Fibroblast of skin of left quadriceps (primary cell): ENCODE measurements around the gene ZNF525.
"Not testable (repeated sequence)": the region's sequence is repeated elsewhere in the genome, so short reads cannot be mapped to it uniquely, and the experiment has no call there.

ENCODE experiments used
- DNase-seq, 2 experiments: peaks; one replicate each; pipeline ENCODE4 v3.0.0-alpha.2; 2013; ENCODE audit warnings: low read depth in 2 of 2

Gene ZNF525

GRCh38 chr19:53365134-53365898, at the start of gene ZNF525:
Gene ZNF525, plus strand, starts transcription at chr19:53365705. Its CDS starts 6,577 bp downstream, at chr19:53372282.
- DNase-seq = peak; percentile 44 to 49

DNA sequence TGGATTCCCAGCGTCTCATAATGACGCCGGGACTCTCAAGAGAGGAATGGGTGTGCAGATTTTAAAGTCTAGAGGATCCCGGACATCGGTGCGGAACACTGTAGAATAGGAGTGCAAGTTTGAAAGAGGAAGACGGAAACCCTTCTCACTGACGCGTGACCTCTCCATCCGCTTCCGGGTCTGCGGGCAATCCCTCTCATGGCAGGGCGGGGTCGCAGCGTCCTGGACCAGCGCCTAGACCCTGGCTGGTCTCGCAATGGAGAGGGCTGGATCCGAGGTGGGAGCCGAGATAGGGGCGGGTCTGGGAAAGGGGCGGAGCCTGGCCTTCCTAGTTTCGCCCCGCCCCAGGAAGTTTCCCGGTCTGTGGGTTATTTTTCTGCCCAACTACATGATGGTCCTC, 36.5 kb upstream of the ZNF525 start:
- no peak for DNase-seq

GRCh38 chr19:53332484-53332883, 33.0 kb upstream of the ZNF525 start:
- DNase-seq = no peak

- DNase-seq = no peak
Observed at GRCh38 chr19:53333066-53333462, 32.4 kb upstream of the ZNF525 start.

DNA sequence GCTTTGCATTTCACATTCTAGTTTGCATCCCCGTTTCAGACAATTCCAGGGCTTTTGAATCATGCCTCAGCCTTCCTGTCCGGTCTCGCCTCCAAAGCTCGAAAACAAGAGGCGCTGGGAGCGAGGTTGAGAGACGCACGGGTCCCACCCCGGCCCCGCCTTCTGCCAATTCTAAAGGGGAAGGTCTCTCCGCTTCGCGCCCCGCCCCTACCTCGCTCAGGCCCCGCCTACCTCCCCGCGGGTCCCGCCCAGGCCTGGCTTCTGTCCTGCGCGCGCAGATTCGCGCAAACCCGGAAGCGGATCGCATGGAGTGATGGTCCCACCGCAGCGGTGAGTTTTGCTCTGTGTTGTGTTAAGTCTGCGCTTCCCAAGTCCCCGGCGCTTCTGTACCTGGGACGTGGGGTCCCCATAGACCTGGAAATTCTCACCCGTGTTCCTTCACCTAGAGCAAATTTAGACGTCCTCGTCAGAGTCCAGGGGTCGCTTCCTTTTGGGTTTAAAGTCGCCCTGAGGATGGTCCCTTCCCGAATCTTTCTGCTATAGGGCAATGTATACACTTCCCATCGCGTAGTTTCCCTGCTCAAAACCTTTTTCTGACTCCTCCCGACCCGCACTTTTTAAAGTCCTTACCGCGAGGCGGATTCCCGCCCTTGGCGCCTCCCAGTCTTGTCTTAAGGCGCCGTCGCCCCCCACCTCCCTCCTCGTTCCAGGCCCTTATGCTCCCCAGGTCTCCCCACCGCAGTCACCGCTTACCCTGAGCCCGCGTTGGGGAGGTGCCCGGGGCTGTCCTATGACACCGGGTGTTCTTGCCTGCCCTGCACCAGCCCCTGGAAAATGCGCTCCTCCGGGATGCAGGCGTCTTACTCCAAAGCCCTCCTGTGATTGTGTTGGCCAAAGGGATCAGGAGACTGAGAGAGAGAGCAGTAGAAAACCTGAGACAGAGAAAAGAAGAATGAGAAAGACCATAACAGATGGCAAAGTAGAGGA, 31.7 kb upstream of the ZNF525 start, which contains the start of gene ZNF845:
Gene ZNF845 (plus strand): TSS at position 287 of the 987 bp plus-strand sequence. CDS start 7,559 bp downstream, outside the sequence.
- DNase-seq = peak; percentile 80 to 84

GRCh38 chr19:53344403-53344802, 21.1 kb upstream of the ZNF525 start:
- DNase-seq = not testable (repeated sequence)

- DNase-seq = no peak
Observed at GRCh38 chr19:53355739-53356138, 9.8 kb upstream of the ZNF525 start.

DNA sequence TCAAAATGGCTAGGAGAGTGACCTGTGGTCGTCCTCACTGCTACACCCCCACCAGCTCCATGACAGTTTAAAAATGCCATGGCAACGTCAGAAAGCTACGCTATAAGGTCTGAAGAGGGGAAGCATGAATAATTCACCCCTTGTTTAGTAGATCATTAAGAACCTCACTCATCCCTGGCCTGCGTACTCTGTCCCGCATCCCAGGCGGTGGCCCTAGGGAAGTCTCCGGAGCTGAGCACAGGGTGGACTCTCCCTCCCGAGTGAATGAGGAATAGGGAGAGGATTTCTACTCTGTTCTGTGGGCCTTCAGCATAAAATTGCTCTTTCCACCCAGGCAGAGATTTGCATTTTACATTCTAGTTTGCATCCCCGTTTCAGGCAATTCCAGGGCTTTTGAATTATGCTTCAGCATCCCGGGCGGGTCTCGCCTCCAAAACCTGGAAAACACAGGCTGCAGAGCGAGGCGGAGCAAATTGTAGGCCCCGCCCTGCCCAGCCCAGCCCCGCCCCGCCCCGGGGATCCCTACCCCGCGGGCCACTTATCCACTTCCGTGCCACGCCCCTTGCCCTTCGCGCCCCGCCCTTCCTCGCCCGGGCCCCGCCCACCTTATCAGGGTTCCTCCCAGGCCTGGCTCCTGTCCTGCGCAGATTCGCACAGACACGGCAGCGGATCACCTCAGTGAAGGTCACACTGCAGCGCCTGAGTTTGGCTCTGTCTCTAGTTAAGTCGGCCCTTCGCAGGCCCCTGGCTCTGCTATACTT, 7.5 kb upstream of the ZNF525 start:
- no peak for DNase-seq

GRCh38 chr19:53360056-53360455, 5.4 kb upstream of the ZNF525 start:
- not testable (repeated sequence) for DNase-seq

DNA sequence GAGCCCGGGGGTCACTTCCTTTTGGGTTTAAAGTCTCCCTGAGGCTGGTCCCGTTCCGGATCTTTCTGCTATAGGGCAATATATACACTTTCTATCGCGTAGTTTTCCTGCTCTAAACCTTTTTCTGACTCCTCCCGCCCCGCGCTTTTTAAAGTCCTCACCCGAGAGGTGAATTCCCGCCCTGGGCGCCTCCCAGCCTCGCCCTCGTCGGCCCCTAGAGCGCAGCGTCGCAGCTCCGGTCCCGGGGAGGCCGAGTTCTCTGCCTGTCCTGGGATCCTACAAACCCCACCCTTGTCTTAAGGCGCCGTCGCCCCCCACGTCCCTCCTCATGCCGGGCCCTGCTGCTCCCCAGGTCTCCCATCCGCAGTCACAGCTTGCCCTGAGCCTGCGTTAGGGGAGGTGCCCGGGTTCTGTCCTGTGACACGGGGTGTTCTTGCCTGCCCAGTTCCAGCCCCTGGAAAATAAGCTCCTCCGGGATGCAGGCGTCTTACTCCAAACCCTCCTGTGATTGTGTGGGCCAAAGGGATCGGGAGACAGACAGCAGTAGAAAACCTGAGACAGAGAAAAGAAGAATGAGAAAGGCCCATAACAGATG, 491 bp downstream of the ZNF525 start:
- no peak for DNase-seq

GRCh38 chr19:53372196-53372595, 6.7 kb downstream of the ZNF525 start:
- no peak for DNase-seq

DNA sequence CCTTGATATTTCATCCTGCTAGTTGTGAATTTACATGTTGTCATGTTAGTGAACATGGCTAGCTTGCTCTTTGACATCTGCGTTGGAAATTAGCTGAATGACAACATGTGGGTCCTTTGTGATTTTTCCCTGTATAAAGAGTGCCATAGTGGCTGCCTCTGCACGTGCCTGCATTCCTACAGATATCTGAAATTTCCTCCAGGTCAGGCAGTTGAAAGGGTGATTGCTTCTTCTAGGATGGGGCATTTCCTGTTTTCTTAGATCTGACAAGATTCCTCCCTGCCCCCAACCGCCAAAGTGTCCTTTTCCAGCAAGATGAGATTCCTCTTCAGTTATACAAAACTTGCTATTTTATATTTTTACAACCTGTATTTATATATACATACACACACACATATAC, 8.8 kb downstream of the ZNF525 start:
- no peak for DNase-seq

- DNase-seq = no peak
Observed at GRCh38 chr19:53374743-53375142, 9.2 kb downstream of the ZNF525 start.

GRCh38 chr19:53381376-53381775, 15.9 kb downstream of the ZNF525 start:
- DNase-seq = no peak

DNA sequence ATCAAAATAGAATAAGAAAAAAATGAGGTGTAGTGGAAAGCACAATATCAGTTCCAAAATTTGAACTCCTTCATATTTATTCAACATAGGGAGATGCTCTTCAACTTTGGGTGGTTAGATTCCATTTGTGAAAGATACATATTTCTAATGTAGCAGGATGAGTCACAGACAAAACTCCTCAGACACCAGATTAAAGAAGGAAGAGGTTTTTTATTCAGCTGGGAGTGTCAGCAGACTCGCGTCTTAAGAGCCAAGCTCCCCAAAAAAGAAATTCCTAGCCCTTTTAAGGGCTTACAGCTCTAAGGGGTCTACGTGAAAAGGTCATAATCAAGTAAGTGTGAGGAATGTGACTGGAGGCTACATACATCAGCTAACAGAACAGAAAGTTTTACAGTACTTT, 22.7 kb downstream of the ZNF525 start:
- no peak for DNase-seq

DNA sequence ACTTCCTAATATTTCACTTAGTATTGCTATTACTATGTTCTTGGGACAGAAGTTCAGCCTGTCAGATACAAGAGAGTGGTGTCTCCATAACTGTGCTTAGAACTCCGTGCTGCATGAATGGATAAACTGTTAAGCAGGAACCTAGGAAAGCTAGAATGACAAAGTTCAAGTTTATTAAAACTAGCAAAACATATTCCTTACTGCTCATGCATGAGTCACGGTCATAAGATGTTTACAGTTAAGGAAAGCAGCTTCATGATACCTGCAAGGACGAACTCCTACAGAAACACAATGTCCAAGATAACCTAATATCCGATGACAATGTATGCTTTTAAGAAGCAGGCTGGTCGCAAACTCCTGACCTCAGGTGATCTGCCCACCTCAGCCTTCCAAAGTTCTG, 23.4 kb downstream of the ZNF525 start:
- DNase-seq = no peak

DNA sequence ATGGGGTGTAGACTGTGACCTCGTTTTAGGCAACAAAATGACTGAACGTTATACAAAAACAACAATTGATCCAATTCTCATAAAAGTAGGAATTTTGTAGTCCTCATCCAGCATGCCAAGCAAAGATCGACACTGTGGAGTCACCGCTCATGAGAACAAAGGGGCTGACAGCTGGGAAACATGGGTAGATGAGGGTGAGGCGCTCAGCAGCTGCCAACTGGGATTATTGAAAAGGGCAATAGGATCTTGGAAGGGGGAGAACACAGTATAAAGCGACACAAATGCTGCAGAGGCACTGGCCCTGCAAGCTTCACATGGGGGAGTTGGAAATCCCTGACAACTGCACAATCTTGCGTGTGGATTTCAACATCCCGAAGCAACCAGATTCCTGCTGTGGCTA, 24.1 kb downstream of the ZNF525 start:
- DNase-seq = no peak

DNA sequence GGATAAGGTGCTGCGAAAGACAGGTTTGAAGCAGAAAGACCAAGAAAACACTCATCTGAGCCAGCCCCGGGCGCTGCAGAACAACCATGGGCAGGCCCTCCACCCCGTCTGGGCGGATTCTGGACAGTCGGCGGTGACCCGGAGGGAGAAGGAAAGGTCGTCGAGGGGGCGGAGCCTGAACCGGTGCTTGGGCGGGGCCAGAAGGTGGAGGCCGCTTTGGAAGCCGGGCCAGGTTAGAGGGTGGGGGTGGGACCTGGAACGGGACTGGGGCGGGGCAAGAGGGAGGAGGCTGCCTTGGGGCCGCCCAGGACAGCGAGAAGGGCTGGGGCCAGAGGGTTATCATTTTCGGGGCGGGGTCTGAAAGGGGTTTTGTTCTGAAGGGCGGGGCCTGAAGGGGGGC, 24.5 kb downstream of the ZNF525 start:
- no peak for DNase-seq

DNA sequence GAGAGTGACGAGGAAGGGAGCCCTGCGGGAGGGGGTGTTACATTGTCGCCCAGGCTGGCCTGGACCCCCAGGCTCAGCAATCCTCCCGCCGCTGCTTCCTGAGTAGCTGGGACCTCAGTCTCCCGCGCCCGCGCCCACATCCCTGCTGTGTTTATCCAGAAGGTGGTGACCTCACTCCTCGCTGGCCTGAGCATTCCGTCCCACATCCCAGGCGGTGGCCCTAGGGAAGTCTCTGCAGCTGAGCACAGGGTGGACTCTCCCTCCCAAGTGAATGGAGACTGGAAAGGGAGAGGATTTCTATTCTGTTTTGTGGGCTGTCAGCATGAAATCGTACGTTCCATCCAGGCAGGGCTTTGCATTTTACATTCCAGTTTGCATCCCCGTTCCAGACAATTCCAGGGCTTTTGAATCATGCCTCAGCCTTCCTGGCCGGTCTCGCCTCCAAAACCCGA, 29.0 kb downstream of the ZNF525 start:
- no peak for DNase-seq

DNA sequence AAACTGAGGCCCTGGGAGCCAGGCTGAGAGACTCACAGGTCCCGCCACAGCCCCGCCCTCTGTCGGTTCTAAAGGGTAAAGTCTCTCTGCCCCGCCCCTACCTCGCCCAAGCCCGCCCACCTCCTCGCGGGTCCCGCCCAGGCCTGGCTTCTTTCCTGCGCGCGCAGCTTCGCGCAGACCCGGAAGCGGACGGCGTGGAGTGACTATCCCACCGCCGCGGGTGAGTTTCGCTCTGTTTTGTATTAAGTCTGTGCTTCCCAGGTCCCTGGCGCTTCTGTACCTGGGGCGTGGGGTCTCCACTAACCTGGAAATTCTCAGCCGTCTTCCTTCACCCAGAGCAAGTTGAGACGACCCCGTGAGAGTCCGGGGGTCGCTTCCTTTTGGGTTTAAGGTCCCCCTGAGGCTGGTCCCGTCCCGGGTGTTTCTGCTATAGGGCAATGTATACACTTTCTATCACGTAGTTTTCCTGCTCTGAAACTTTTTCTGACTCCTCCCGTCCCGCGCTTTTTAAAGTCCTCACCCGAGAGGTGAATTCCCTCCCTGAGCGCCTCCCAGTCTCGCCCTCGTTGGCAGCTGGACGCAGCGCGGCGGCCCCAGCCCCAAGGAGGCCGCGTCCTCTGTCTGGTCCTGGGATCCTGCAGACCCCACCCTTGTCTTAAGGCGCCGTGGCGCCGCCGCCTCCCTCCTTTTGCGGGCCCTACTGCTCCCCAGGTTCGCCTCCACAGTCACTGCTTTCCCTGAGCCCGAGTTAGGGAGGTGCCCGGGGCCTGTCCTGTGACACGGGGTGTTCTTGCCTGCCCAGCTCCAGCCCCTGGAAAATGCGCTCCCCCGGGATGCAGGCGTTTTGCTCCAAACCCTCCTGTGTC, 29.7 kb downstream of the ZNF525 start, which contains the start of gene ZNF765:
Gene ZNF765 (plus strand): TSS at position 176 of the 866 bp plus-strand sequence. CDS start 2,867 bp downstream, outside the sequence.
- peak; percentile 77 to 79 for DNase-seq
